H1 (cell line): ENCODE results near the gene RAP2B. TPM values are rescaled to one million over a fixed set of nuclear protein-coding genes. Genes with fewer than 3 reads are reported as not detected.
A peak's percentile ranks its signal among the peaks of the same experiment; 100 is the strongest.

Experiments
- BACH1 ChIP-seq: IDR thresholded peaks from 2 replicates; pipeline ENCODE4 v1.6.1; 2012; ENCODE audit warnings: low read length, improper control_type of control experiment
- BCL11A ChIP-seq, 2 experiments: IDR thresholded peaks; one replicate each; pipeline ENCODE4 v1.6.1; 2011; ENCODE audit warnings: low read depth in 2 of 2, low read length in 2 of 2, mild to moderate bottlenecking in 2 of 2
- CEBPB ChIP-seq: IDR thresholded peaks from 2 replicates; pipeline ENCODE4 v1.6.1; 2012; ENCODE audit warnings: low read depth, low read length
- CREB1 ChIP-seq: IDR thresholded peaks from 2 replicates; pipeline ENCODE4 v1.6.1; 2012; ENCODE audit warnings: inconsistent platforms
- CTBP2 ChIP-seq: IDR thresholded peaks from 2 replicates; pipeline ENCODE4 v1.7.0; 2011; ENCODE audit warnings: borderline replicate concordance, mild to moderate bottlenecking, moderate library complexity, mixed read lengths, low read length; ENCODE audit not compliant: insufficient read depth, insufficient read length
- GTF2F1 ChIP-seq: IDR thresholded peaks from 2 replicates; pipeline ENCODE4 v1.6.1; 2012; ENCODE audit warnings: low read depth, low read length, improper control_type of control experiment, borderline replicate concordance
- HDAC2 ChIP-seq, 2 experiments: fragments of 300-600 bp in 1 of 2; sonication (generic) in 1 of 2; IDR thresholded peaks; 2 replicates each; pipeline ENCODE4 v1.6.1; 2011 to 2012; ENCODE audit warnings: low read depth in 2 of 2, low read length in 2 of 2, mild to moderate bottlenecking in 2 of 2, moderate library complexity in 2 of 2, borderline replicate concordance in 1 of 2, inconsistent platforms in 1 of 2
- JUN ChIP-seq: IDR thresholded peaks from 2 replicates; pipeline ENCODE4 v1.6.1; 2011; ENCODE audit warnings: low read depth, mild to moderate bottlenecking, improper control_type of control experiment, low read length
- KDM1A ChIP-seq: fragments of 200-600, 300-600 bp; sonication (generic); IDR thresholded peaks from 2 replicates; pipeline ENCODE4 v1.7.1; 2016; ENCODE audit warnings: mild to moderate bottlenecking, low read length, borderline replicate concordance
- POU5F1 ChIP-seq: IDR thresholded peaks from 2 replicates; pipeline ENCODE4 v1.6.1; 2011; ENCODE audit warnings: low read depth, mild to moderate bottlenecking, low read length, moderate library complexity
- RBBP5 ChIP-seq: IDR thresholded peaks from 2 replicates; pipeline ENCODE4 v1.7.1; 2012; ENCODE audit warnings: low read depth, mild to moderate bottlenecking, inconsistent platforms, low read length, moderate library complexity, borderline replicate concordance
- SAP30 ChIP-seq: fragments of 300-600 bp; sonication (generic); IDR thresholded peaks from 2 replicates; pipeline ENCODE4 v1.7.1; 2012; ENCODE audit warnings: low read length, moderate library complexity, mild to moderate bottlenecking, inconsistent platforms; ENCODE audit not compliant: insufficient read depth, insufficient replicate concordance
- SIX5 ChIP-seq: IDR thresholded peaks from 2 replicates; pipeline ENCODE4 v1.6.1; 2011; ENCODE audit warnings: mild to moderate bottlenecking, low read depth, low read length
- SP4 ChIP-seq: IDR thresholded peaks from 2 replicates; pipeline ENCODE4 v1.6.1; 2012; ENCODE audit warnings: low read length, inconsistent platforms
- SUZ12 ChIP-seq: fragments of 200-600 bp; sonication (generic); IDR thresholded peaks from 2 replicates; pipeline ENCODE4 v1.6.1; 2012; ENCODE audit warnings: mild to moderate bottlenecking, inconsistent platforms, low read length, moderate library complexity, mixed read lengths
- TAF7 ChIP-seq: optimal IDR thresholded peaks from 2 replicates; pipeline ENCODE3; 2011; ENCODE audit warnings: low read depth, mild to moderate bottlenecking, inconsistent platforms, low read length, moderate library complexity, borderline replicate concordance
- TCF12 ChIP-seq: IDR thresholded peaks from 2 replicates; pipeline ENCODE4 v1.6.1; 2011; ENCODE audit warnings: low read depth, mild to moderate bottlenecking, low read length
- ZNF274 ChIP-seq: IDR thresholded peaks from 2 replicates; pipeline ENCODE4 v1.7.0; 2012; ENCODE audit warnings: low read length, borderline replicate concordance; ENCODE audit errors: extremely low read depth
- polyA plus RNA-seq, 7 experiments: library from polyadenylated mRNA; depleted of rRNA in 3 of 7; stranded (reverse) in 5 of 7; unstranded in 2 of 7; fragments of >200 nt in 5 of 7; fragments of 200-250 nt in 2 of 7; gene quantifications; 1 replicate in 5 of 7; 2 replicates in 1 of 7; 4 replicates in 1 of 7; pipeline versions ENCODE4 v1.2.1 to v1.2.3, GENCODE V29; 2011 to 2013; ENCODE audit warnings: missing spikeins in 2 of 7, mixed read lengths in 2 of 7
- total RNA-seq: library from RNA; stranded (reverse); fragmentation: NEBNext Ultra II Directional; extraction: Animal tissue kit (Norgen Biotek cat#: 25700); gene quantifications from 2 replicates; pipeline ENCODE4 v1.2.1, GENCODE V29; 2021
- TF ChIP-seq, protein P1 (sequence below), 3 experiments: IDR thresholded peaks; 1 replicate in 2 of 3; 2 replicates in 1 of 3; pipeline versions ENCODE4 v1.5.1 to v1.6.1; 2011; ENCODE audit warnings: low read length in 3 of 3, mild to moderate bottlenecking in 3 of 3, inconsistent platforms in 2 of 3, low read depth in 1 of 3, moderate library complexity in 1 of 3; ENCODE audit not compliant: insufficient read depth in 1 of 3; ENCODE audit errors: control extremely low read depth in 1 of 3
- TF ChIP-seq, protein P2 (sequence below): IDR thresholded peaks from 2 replicates; pipeline ENCODE4 v1.6.1; 2011; ENCODE audit warnings: low read depth, mild to moderate bottlenecking, low read length; ENCODE audit not compliant: insufficient read depth

The RAP2B gene
- total and polyA plus RNA-seq, 2 of the 8 experiments (the other 6 are each of a cell fraction or from before 2014, with no cell fraction given): 7.5 to 20.3 TPM

DNA sequence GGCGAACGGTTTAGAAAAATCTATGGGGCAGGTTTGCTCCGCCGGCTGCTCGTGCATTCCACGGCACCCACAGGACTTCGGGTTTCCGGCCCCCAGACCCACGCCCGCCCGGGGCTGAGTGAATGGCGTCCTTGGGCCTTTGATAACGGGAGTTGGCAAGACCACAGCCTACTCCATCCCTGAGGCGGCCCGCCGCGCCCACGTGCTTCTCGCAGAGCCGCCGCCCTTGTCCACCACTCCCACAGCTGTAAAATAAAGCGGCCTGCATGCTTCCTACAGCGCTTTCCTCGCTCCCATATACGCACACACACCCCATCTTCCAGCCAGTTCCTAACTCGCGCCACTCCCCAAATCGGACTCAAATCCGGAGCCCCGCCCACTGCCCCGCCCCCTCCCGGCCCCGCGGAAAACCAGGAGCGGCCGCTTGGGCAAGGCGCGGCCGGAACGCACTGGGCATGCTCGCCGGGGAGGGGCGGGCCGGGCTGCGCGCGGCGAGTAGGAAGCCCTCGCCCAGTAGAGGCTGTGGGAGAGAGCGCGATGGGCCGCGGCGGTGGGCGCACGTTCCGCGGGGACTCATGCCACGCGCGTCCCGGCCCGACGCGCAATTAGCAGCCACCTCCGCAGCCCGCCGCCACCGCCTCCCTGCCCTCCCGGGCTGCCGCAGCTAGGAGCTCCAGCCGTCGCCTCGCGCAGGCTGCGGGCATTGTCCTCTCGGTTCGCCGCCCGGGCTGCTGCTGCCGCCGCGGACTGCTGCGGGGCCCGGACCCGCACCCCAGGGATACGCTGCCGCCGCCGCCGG lies at the start of gene RAP2B (continued):
- TF ChIP-seq CREB1 (no peak), BCL11A (IDR thresholded peaks at IDR 0.05; ENCODE audit: low read depth in 2 of 2, low read length in 2 of 2) (no peak), TCF12 (no peak), SAP30 (peak; percentile 46), CEBPB (no peak), POU5F1 (no peak), SIX5 (no peak), JUN (no peak), CTBP2 (no peak), RBBP5 (no peak; the same call in none of the 2 replicates), BACH1 (peak; percentile 59), SP4 (0 out of 2 replicates have a peak, but pooled peaks have one; percentile 13), ZNF274 (no peak), HDAC2 (IDR thresholded peaks at IDR 0.05; ENCODE audit: borderline replicate concordance in 1 of 2, low read depth in 2 of 2, low read length in 2 of 2) (peak in 1 of 2 experiments; percentile 2; a peak in 1 of 4 replicates), SUZ12 (no peak), GTF2F1 (no peak), KDM1A (no peak), TAF7 (peak; percentile 61)
- TF ChIP-seq, protein P1, sequence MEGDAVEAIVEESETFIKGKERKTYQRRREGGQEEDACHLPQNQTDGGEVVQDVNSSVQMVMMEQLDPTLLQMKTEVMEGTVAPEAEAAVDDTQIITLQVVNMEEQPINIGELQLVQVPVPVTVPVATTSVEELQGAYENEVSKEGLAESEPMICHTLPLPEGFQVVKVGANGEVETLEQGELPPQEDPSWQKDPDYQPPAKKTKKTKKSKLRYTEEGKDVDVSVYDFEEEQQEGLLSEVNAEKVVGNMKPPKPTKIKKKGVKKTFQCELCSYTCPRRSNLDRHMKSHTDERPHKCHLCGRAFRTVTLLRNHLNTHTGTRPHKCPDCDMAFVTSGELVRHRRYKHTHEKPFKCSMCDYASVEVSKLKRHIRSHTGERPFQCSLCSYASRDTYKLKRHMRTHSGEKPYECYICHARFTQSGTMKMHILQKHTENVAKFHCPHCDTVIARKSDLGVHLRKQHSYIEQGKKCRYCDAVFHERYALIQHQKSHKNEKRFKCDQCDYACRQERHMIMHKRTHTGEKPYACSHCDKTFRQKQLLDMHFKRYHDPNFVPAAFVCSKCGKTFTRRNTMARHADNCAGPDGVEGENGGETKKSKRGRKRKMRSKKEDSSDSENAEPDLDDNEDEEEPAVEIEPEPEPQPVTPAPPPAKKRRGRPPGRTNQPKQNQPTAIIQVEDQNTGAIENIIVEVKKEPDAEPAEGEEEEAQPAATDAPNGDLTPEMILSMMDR (IDR thresholded peaks at IDR 0.05; ENCODE audit: control extremely low read depth in 1 of 3, insufficient read depth in 1 of 3, low read depth in 1 of 3, low read length in 3 of 3): no peak
- TF ChIP-seq, protein P2, sequence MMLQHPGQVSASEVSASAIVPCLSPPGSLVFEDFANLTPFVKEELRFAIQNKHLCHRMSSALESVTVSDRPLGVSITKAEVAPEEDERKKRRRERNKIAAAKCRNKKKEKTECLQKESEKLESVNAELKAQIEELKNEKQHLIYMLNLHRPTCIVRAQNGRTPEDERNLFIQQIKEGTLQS: no peak
